Right atrium auricular region (tissue), 2 donors: ENCODE measurements around the gene PGLYRP2. TPM values are rescaled to one million over a fixed set of nuclear protein-coding genes. Genes with fewer than 3 reads are reported as not detected.
"Not testable (repeated sequence)": the region's sequence is repeated elsewhere in the genome, so short reads cannot be mapped to it uniquely, and the experiment has no call there.

Source experiments
- DNase-seq: peaks from one replicate; pipeline ENCODE4 v3.0.0-alpha.2; 2019; ENCODE audit warnings: low spot score
- H3K27ac ChIP-seq, 2 donors: fragments of 200-600 bp; sonication (generic); 1 replicate in 1 of 2; 2 replicates in 1 of 2; pipeline ENCODE4 v1.5.1; 2016 to 2019
- H3K27me3 ChIP-seq, 2 donors: fragments of 200-600 bp; sonication (generic); one replicate each; pipeline versions ENCODE4 v1.5.1 to v1.6.0; 2017 to 2019
- H3K36me3 ChIP-seq: fragments of 200-600 bp; sonication (generic); one replicate; pipeline ENCODE4 v1.5.1; 2016
- H3K4me1 ChIP-seq, 2 donors: fragments of 200-600 bp; sonication (generic); one replicate each; pipeline versions ENCODE4 v1.5.1 to v1.6.0; 2017 to 2019
- H3K4me3 ChIP-seq, 2 donors: fragments of 200-600 bp; sonication (generic); 1 replicate in 1 of 2; 2 replicates in 1 of 2; pipeline ENCODE4 v1.5.1; 2017 to 2019; ENCODE audit warnings: mild to moderate bottlenecking in 1 of 2, moderate library complexity in 1 of 2
- H3K9me3 ChIP-seq, 2 donors: fragments of 200-600 bp; sonication (generic); one replicate each; pipeline ENCODE4 v1.5.1; 2019
- total RNA-seq, 2 donors: library from RNA; depleted of rRNA; stranded (reverse); fragments of >200 nt; gene quantifications; one replicate each; pipeline ENCODE4 v1.1.0, GENCODE V29; 2016
- TF ChIP-seq, protein P1 (sequence below), 2 donors: fragments of 200-600 bp; sonication (generic); IDR thresholded peaks; one replicate each; pipeline ENCODE4 v1.5.1; 2019; ENCODE audit warnings: antibody characterized with exemption in 2 of 2

Gene PGLYRP2
- total RNA-seq, 2 donors from 2014 or later: not detected

DNA sequence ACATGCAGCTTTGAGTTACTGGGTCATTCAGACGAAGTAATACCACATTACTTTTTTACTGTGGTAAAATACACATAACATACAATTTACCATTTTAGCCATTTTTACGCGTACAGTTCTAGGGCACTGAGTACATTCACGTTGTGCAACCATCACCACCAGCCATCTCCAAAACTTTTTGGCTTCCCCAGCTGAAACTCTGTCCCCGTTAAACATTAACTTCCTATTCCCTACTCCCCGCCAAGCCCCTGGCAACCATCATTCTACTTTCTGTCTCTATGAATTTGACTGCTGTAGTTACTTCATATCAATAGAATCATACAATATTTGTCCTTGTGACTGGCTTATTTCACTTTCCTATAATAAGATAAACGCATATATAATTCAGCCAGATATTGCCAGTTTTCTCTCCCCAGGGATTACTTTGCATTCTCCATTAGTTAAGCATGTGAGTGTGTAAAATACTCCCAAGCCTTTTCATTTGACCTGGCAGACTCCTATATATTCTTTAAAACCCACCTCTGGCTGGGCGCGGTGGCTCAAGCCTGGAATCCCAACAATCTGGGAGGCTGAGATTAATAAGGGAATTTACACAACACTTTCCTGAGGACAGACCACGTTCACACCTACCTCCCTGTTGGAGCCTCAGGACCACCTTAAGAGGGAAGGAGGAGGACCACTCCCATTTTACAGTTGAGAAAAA is 19.0 kb upstream of the PGLYRP2 start:
- Histone ChIP-seq H3K36me3 (no peaks in the 10 kb centered on the region), H3K9me3 (no peaks in the 10 kb centered on the region), H3K4me3 (no peak overlapping the region), H3K27ac (no peak overlapping the region), H3K4me1 (no peaks in the 10 kb centered on the region), H3K27me3 (no peaks in the 10 kb centered on the region)
- no peak for DNase-seq
- TF ChIP-seq, protein P1, sequence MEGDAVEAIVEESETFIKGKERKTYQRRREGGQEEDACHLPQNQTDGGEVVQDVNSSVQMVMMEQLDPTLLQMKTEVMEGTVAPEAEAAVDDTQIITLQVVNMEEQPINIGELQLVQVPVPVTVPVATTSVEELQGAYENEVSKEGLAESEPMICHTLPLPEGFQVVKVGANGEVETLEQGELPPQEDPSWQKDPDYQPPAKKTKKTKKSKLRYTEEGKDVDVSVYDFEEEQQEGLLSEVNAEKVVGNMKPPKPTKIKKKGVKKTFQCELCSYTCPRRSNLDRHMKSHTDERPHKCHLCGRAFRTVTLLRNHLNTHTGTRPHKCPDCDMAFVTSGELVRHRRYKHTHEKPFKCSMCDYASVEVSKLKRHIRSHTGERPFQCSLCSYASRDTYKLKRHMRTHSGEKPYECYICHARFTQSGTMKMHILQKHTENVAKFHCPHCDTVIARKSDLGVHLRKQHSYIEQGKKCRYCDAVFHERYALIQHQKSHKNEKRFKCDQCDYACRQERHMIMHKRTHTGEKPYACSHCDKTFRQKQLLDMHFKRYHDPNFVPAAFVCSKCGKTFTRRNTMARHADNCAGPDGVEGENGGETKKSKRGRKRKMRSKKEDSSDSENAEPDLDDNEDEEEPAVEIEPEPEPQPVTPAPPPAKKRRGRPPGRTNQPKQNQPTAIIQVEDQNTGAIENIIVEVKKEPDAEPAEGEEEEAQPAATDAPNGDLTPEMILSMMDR (IDR thresholded peaks at IDR 0.05): no peak

DNA sequence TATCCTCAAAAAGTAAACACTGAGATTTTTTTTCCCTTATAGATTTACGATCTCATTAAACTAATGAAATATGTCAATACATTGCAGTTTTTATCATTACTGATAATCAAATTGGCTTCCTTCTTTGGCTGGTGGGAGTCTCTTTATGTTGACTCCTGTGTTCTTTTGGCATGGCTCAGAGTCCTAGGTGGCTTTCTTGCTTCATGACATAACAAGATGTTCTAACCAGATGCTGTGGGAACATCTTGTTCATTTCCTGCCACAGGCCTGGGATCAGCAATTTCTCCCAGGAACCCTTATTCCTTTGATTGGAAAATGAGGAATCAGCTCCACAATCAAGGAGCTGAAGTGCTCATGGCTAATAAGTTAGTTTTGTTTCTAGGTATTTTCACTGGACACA is 15.8 kb upstream of the PGLYRP2 start:
- H3K4me1 ChIP-seq: no peaks in the 10 kb centered on the region
- no peaks in the 10 kb centered on the region for H3K36me3 ChIP-seq
- H3K4me3 ChIP-seq: no peak overlapping the region
- H3K27me3 ChIP-seq: no peaks in the 10 kb centered on the region
- DNase-seq: no peak
- H3K27ac ChIP-seq: no peak overlapping the region
- TF ChIP-seq, protein P1 (IDR thresholded peaks at IDR 0.05): no peak
- H3K9me3 ChIP-seq: no peaks in the 10 kb centered on the region

- H3K4me1 ChIP-seq: no peaks in the 10 kb centered on the region
- no peaks in the 10 kb centered on the region for H3K36me3 ChIP-seq
- H3K27me3 ChIP-seq: no peaks in the 10 kb centered on the region
- DNase-seq: no peak
- H3K4me3 ChIP-seq: no peak overlapping the region
- H3K9me3 ChIP-seq: no peaks in the 10 kb centered on the region
- no peak overlapping the region for H3K27ac ChIP-seq
- TF ChIP-seq, protein P1 (IDR thresholded peaks at IDR 0.05): no peak
These were observed 9.4 kb upstream of the PGLYRP2 start for GRCh38 chr19:15488489-15489226.

DNA sequence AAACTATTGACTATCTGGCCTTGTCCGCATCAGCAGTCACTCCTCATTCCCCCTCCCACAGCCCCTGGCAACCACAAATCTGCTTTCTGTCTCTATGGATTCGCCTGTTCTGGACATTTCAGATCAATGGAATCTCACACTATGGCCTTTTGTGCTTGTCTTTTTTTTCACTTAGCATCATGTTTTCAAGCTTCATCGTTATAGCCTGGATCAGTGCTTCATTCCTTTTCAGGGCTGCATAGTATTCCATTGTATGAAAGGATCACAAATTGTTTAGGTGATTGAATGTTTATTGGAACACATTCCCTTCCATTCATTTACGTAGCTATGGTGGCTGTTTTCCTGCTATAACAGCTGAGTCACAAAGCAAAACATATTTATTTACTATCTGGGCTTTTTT is 7.7 kb upstream of the PGLYRP2 start:
- TF ChIP-seq, protein P1 (IDR thresholded peaks at IDR 0.05): no peak
- Histone ChIP-seq H3K4me1 (no peaks in the 10 kb centered on the region), H3K9me3 (no peaks in the 10 kb centered on the region), H3K4me3 (no peak overlapping the region), H3K36me3 (no peaks in the 10 kb centered on the region), H3K27ac (no peak overlapping the region), H3K27me3 (no peaks in the 10 kb centered on the region)
- DNase-seq: no peak

- H3K27ac ChIP-seq, DNase-seq, H3K4me1 ChIP-seq, H3K4me3 ChIP-seq, H3K36me3 ChIP-seq, H3K9me3 ChIP-seq, H3K27me3 ChIP-seq: not testable (repeated sequence)
These were observed 6.5 kb upstream of the PGLYRP2 start for GRCh38 chr19:15485768-15486167.

DNA sequence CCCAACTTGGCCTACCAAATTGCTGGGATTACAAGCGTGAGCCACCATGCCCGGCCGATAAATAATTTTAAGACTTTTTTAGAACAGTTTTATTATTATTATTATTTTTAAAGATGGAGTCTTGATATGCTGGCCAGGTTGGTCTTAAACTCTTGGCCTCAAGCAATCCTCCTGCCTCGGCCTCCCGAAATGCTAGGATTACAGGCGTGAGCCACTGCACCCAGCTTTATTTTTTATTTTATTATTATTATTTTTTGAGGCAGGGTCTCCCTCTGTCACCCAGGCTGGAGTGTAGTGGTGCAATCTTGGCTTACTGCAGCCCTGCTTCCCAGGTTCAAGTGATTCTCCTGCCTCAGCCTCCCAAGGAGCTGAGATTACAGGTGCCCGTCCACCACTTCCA is 1.7 kb upstream of the PGLYRP2 start:
- DNase-seq, H3K27me3 ChIP-seq, H3K27ac ChIP-seq, H3K4me1 ChIP-seq, H3K4me3 ChIP-seq, H3K36me3 ChIP-seq, H3K9me3 ChIP-seq: not testable (repeated sequence)
